ENCODE measurements around the gene HIGD1B. TPM values are rescaled to one million over a fixed set of nuclear protein-coding genes. Genes with fewer than 3 reads are reported as not detected.
"Not testable (repeated sequence)": the region's sequence is repeated elsewhere in the genome, so short reads cannot be mapped to it uniquely, and the experiment has no call there.

HIGD1B gene
- total RNA-seq, 1 donor from 2014 or later = not detected

GRCh38 chr17:44807817-44808155 lies 39.9 kb upstream of the HIGD1B start:
- Mint-ChIP-seq H3K27me3 (ENCODE audit: low read depth) (no peaks in the 10 kb centered on the region), H3K36me3 (ENCODE audit: low read depth) (peaks cover 8% of the 10 kb centered on the region), H3K9me3 (no peaks in the 10 kb centered on the region), H3K4me1 (peaks cover 4% of the 10 kb centered on the region), H3K27ac (ENCODE audit: unreplicated experiment) (no peak overlapping the region), H3K4me3 (no peak overlapping the region)
- DNase-seq (ENCODE audit: low read depth, low spot score) = no peak
- TF ChIP-seq, protein P1, sequence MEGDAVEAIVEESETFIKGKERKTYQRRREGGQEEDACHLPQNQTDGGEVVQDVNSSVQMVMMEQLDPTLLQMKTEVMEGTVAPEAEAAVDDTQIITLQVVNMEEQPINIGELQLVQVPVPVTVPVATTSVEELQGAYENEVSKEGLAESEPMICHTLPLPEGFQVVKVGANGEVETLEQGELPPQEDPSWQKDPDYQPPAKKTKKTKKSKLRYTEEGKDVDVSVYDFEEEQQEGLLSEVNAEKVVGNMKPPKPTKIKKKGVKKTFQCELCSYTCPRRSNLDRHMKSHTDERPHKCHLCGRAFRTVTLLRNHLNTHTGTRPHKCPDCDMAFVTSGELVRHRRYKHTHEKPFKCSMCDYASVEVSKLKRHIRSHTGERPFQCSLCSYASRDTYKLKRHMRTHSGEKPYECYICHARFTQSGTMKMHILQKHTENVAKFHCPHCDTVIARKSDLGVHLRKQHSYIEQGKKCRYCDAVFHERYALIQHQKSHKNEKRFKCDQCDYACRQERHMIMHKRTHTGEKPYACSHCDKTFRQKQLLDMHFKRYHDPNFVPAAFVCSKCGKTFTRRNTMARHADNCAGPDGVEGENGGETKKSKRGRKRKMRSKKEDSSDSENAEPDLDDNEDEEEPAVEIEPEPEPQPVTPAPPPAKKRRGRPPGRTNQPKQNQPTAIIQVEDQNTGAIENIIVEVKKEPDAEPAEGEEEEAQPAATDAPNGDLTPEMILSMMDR (conservative IDR thresholded peaks at IDR 0.05) = no peak

GRCh38 chr17:44808156-44808555 lies 39.5 kb upstream of the HIGD1B start:
- Mint-ChIP-seq H3K4me3 (no peak overlapping the region), H3K36me3 (ENCODE audit: low read depth) (peaks cover 10% of the 10 kb centered on the region), H3K27ac (ENCODE audit: unreplicated experiment) (no peak overlapping the region), H3K27me3 (ENCODE audit: low read depth) (no peaks in the 10 kb centered on the region), H3K9me3 (no peaks in the 10 kb centered on the region), H3K4me1 (peaks cover 1% of the 10 kb centered on the region)
- TF ChIP-seq, protein P1 (conservative IDR thresholded peaks at IDR 0.05) = no peak
- DNase-seq (ENCODE audit: low read depth, low spot score) = no peak

DNA sequence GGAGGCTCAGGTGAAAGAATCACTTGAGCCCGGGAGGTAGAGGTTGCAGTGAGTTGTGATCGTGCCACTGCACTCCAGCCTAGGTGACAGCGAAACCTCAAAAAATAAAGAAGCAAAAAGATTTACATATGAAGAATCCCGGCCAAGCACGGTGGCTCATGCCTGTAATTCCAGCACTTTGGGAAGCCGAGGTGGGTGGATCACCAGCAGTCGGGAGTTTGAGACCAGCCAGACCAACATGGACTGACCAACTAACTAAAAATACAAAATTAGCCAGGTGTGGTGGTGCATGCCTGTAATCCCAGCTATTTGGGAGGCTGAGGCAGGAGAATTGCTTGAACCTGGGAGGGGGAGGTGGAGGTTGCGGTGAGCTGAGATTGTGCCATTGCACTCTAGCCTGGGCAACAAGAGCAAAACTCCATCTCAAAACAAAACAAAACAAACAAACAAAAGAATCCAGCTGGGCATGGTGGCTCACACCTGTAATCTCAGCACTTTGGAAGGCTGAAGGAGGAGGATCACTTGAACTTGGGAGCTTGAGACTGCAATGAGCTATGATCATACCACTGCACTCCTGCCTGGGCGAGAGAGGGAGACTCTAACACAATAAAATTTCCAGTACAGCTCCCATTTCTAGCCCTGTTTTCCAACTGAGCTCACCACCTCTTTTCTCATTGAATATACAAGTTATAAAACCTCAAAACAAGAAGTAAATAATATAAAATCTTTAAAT lies 38.9 kb upstream of the HIGD1B start:
- not testable (repeated sequence) for H3K27me3 Mint-ChIP-seq (ENCODE audit: low read depth); DNase-seq (ENCODE audit: low read depth, low spot score); H3K4me1 Mint-ChIP-seq; H3K36me3 Mint-ChIP-seq (ENCODE audit: low read depth); H3K4me3 Mint-ChIP-seq; H3K9me3 Mint-ChIP-seq
- peak overlapping the region; percentile 27 for H3K27ac Mint-ChIP-seq (ENCODE audit: unreplicated experiment)

- Mint-ChIP-seq H3K27ac (ENCODE audit: unreplicated experiment) (no peak overlapping the region), H3K4me1 (no peaks in the 10 kb centered on the region)
- TF ChIP-seq, protein P1 (conservative IDR thresholded peaks at IDR 0.05) = no peak
Observed at GRCh38 chr17:44812263-44812662, 35.4 kb upstream of the HIGD1B start.

DNA sequence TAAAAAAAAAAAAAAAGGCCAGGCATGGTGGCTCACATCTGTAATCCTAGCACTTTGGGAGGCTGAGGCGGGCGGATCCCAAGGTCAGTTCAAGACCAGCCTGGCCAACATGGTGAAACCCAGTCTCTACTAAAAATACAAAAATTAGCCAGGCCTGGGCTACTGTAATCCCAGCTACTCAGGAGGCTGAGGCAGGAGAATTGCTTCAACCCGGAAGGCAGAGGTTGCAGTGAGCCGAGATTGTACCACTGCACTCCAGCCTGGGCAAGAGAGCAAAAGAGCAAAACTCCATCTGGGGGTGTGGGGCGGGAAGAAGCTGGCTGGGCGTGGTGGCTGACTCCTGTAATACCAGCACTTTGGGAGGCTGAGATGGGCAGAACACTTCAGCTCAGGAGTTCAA lies 29.2 kb upstream of the HIGD1B start:
- H3K36me3 Mint-ChIP-seq (ENCODE audit: low read depth); H3K27ac Mint-ChIP-seq (ENCODE audit: unreplicated experiment); H3K9me3 Mint-ChIP-seq; DNase-seq (ENCODE audit: low read depth, low spot score); H3K4me3 Mint-ChIP-seq; H3K27me3 Mint-ChIP-seq (ENCODE audit: low read depth): not testable (repeated sequence)
- peaks cover 15% of the 10 kb centered on the region for H3K4me1 Mint-ChIP-seq

More at GRCh38 chr17:44812263-44812662, 35.4 kb upstream of the HIGD1B start:
- no peak overlapping the region for H3K4me3 Mint-ChIP-seq
- no peaks in the 10 kb centered on the region for H3K27me3 Mint-ChIP-seq (ENCODE audit: low read depth)
- peaks cover 5% of the 10 kb centered on the region for H3K36me3 Mint-ChIP-seq (ENCODE audit: low read depth)
- DNase-seq (ENCODE audit: low read depth, low spot score) = no peak
- no peaks in the 10 kb centered on the region for H3K9me3 Mint-ChIP-seq

DNA sequence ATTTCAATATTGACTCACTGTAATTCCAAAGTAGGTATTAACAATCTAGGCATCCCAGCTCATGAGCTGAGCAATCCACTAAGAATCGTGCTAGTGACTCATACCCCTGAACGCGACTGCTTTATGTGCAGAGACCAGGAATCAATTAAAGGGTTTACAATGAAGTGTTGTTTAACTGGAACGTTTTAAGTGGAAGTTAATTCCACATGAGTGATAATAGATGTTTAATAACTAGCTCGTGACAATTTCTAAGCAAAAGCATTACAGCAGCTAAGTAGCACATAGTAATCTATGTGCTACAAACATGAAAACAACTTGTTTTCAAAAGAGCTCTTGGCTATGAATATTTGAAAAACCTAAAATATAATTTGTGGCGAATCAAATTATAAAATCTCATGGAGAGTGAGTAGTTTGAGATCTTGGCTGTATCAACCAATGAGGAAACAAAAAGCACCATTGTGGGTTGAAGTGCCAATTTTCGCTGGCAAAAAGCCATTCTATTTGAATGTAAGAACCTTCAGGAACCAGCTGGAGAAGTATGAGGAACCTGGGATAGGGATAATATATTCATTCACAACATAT lies 27.0 kb upstream of the HIGD1B start:
- H3K4me3 Mint-ChIP-seq = peak overlapping the region; percentile 27
- H3K27ac Mint-ChIP-seq (ENCODE audit: unreplicated experiment) = no peak overlapping the region
- TF ChIP-seq, protein P1 (conservative IDR thresholded peaks at IDR 0.05) = no peak
- H3K9me3 Mint-ChIP-seq = no peaks in the 10 kb centered on the region
- no peaks in the 10 kb centered on the region for H3K27me3 Mint-ChIP-seq (ENCODE audit: low read depth)
- peaks cover 17% of the 10 kb centered on the region for H3K4me1 Mint-ChIP-seq
- no peak for DNase-seq (ENCODE audit: low read depth, low spot score)
- H3K36me3 Mint-ChIP-seq (ENCODE audit: low read depth) = no peaks in the 10 kb centered on the region

GRCh38 chr17:44825236-44825635 lies 22.4 kb upstream of the HIGD1B start:
- H3K36me3 Mint-ChIP-seq (ENCODE audit: low read depth); H3K27ac Mint-ChIP-seq (ENCODE audit: unreplicated experiment): not testable (repeated sequence)

More at GRCh38 chr17:44825236-44825635, 22.4 kb upstream of the HIGD1B start:
- H3K9me3 Mint-ChIP-seq; H3K27me3 Mint-ChIP-seq (ENCODE audit: low read depth); DNase-seq (ENCODE audit: low read depth, low spot score); H3K4me3 Mint-ChIP-seq: not testable (repeated sequence)
- peaks cover 41% of the 10 kb centered on the region for H3K4me1 Mint-ChIP-seq
